Endothelial cell of umbilical vein (primary cell): ENCODE results near the gene H2AZ2. TPM values are rescaled to one million over a fixed set of nuclear protein-coding genes. Genes with fewer than 3 reads are reported as not detected.
A peak's percentile ranks its signal among the peaks of the same experiment; 100 is the strongest.

Experiments
- BruUV-seq: library from RNA; stranded (reverse); fragments of 400-500 nt; replicated peaks from 2 replicates; lab custom pipeline; 2021; lab: Mats Ljungman, UMichigan
- CTCF ChIA-PET: fragments of 300-600, 350-600 bp; sonication (Branson Sonifier 250); formaldehyde crosslinking; loops from one replicate; lab custom pipeline; 2021; ENCODE audit warnings: antibody characterized with exemption, inconsistent platforms; lab: Charles Lee
- POLR2A ChIA-PET: fragments of 300-600, 350-600 bp; sonication (Branson Sonifier 250); formaldehyde crosslinking; loops from one replicate; lab custom pipeline; 2021; ENCODE audit warnings: antibody characterized with exemption, inconsistent platforms; lab: Charles Lee
- DNase-seq: peaks from one replicate; pipeline ENCODE4 v3.0.0-alpha.2; 2011; ENCODE audit warnings: low read depth, low spot score
- FAIRE-seq: peaks from 2 replicates; lab custom pipeline; 2011; peaks lifted over from hg19 to GRCh38; lab: Jason Lieb, UNC
- H2AFZ ChIP-seq: 2 replicates; pipeline ENCODE4 v1.6.0; 2012; ENCODE audit warnings: low read depth, low read length, control low read depth, inconsistent platforms
- H3K27ac ChIP-seq: 2 replicates; pipeline ENCODE4 v1.5.1; 2011; ENCODE audit warnings: low read depth, mild to moderate bottlenecking, control low read depth, low read length, moderate library complexity; ENCODE audit not compliant: insufficient read depth
- H3K27me3 ChIP-seq, 2 experiments: 2 replicates each; pipeline versions ENCODE4 v1.6.0 to v1.6.1; 2011; ENCODE audit warnings: low read length in 2 of 2, mixed read lengths in 1 of 2; ENCODE audit not compliant: control insufficient read depth in 2 of 2, insufficient read depth in 2 of 2
- H3K36me3 ChIP-seq, 2 experiments: 2 replicates in 1 of 2; 3 replicates in 1 of 2; pipeline ENCODE4 v1.5.1; 2011; ENCODE audit warnings: low read length in 2 of 2, mild to moderate bottlenecking in 1 of 2, moderate library complexity in 1 of 2; ENCODE audit not compliant: control insufficient read depth in 2 of 2, insufficient read depth in 2 of 2; ENCODE audit errors: extremely low read depth in 1 of 2
- H3K4me1 ChIP-seq: 3 replicates; pipeline ENCODE4 v1.5.1; 2011; ENCODE audit warnings: mild to moderate bottlenecking, low read length; ENCODE audit not compliant: control insufficient read depth, insufficient read depth; ENCODE audit errors: extremely low read depth
- H3K4me2 ChIP-seq: 2 replicates; pipeline ENCODE4 v1.6.1; 2011; ENCODE audit warnings: low read length, control low read depth, mixed read lengths; ENCODE audit not compliant: insufficient read depth
- H3K4me3 ChIP-seq, 3 experiments: fragments of 200-600 bp in 1 of 3; sonication (generic), shearing (Covaris generic) in 1 of 3; replicated peaks in 1 of 3; 2 replicates each; pipeline ENCODE4 v1.5.1; 2011 to 2016; ENCODE audit warnings: control low read depth in 3 of 3, low read length in 3 of 3, mild to moderate bottlenecking in 2 of 3, inconsistent platforms in 1 of 3, low read depth in 1 of 3, moderate library complexity in 1 of 3; ENCODE audit not compliant: insufficient read depth in 1 of 3
- H3K79me2 ChIP-seq: 2 replicates; pipeline ENCODE4 v1.6.0; 2012; ENCODE audit warnings: low read length, inconsistent platforms; ENCODE audit not compliant: control insufficient read depth, insufficient read depth
- H3K9ac ChIP-seq: replicated peaks from 2 replicates; pipeline ENCODE3; 2011; ENCODE audit warnings: low read length, control low read depth; ENCODE audit not compliant: insufficient read depth; ENCODE audit errors: extremely low read depth
- H3K9me1 ChIP-seq: replicated peaks from 3 replicates; pipeline ENCODE4 v1.6.0; 2011; ENCODE audit warnings: mild to moderate bottlenecking, low read length; ENCODE audit not compliant: control insufficient read depth, insufficient read depth; ENCODE audit errors: extremely low read depth
- H3K9me3 ChIP-seq: replicated peaks from 2 replicates; pipeline ENCODE4 v1.5.1; 2012; ENCODE audit warnings: low read length, inconsistent platforms; ENCODE audit not compliant: control insufficient read depth, insufficient read depth
- H4K20me1 ChIP-seq: replicated peaks from 2 replicates; pipeline ENCODE3; 2011; ENCODE audit warnings: mild to moderate bottlenecking, low read length; ENCODE audit not compliant: control insufficient read depth, insufficient read depth; ENCODE audit errors: extremely low read depth
- CTCF ChIP-seq, 2 donors: IDR thresholded peaks; 1 replicate in 1 of 2; 2 replicates in 1 of 2; pipeline ENCODE4 v1.5.1; 2011; ENCODE audit warnings: low read length in 2 of 2, mild to moderate bottlenecking in 2 of 2, moderate library complexity in 2 of 2, control low read depth in 1 of 2, inconsistent platforms in 1 of 2, low read depth in 1 of 2; ENCODE audit not compliant: insufficient read depth in 1 of 2; ENCODE audit errors: extremely low read depth in 1 of 2
- MAX ChIP-seq: IDR thresholded peaks from 2 replicates; pipeline ENCODE4 v1.6.1; 2011; ENCODE audit not compliant: insufficient read depth, insufficient read length
- MYC ChIP-seq: IDR thresholded peaks from one replicate; pipeline ENCODE4 v1.6.1; 2011; ENCODE audit warnings: mild to moderate bottlenecking, low read depth, low read length
- POLR2AphosphoS5 ChIP-seq: IDR thresholded peaks from 2 replicates; pipeline ENCODE4 v1.6.1; 2012; ENCODE audit warnings: low read depth, mild to moderate bottlenecking, control low read depth, low read length, moderate library complexity; ENCODE audit not compliant: insufficient read depth
- dilution Hi-C: fragments of 300-500 bp; cut with MboI; formaldehyde crosslinking; loops from one replicate; pipeline ENCODE4 v1.15.0; 2019; ENCODE audit warnings: low sequenced_read_pairs; ENCODE audit not compliant: extremely low pct_ligation_motif_present
- intact Hi-C: fragments of 100-400 bp; cut with micrococcal nuclease; formaldehyde crosslinking; loops from one replicate; pipeline ENCODE4 v1.10.0; 2022
- polyA plus RNA-seq, 4 experiments: library from polyadenylated mRNA; depleted of rRNA in 3 of 4; stranded (reverse) in 3 of 4; unstranded in 1 of 4; fragments of >200 nt; gene quantifications; 2 replicates each; pipeline versions ENCODE4 v1.2.1 to v1.2.3, GENCODE V29; 2011 to 2012; ENCODE audit warnings: missing spikeins in 1 of 4
- total RNA-seq: library from RNA; stranded (reverse); gene quantifications from 2 replicates; pipeline ENCODE4 v1.2.3, GENCODE V29; 2021

The H2AZ2 gene
- total and polyA plus RNA-seq, 2 donors (not counting 3 experiments of a cell fraction or from before 2014, with no cell fraction given): 225 to 232 TPM

- peak; percentile 53 for TF ChIP-seq MYC
- peak; percentile 2 for TF ChIP-seq MAX
- TF ChIP-seq POLR2AphosphoS5: no peak
- no peaks in the 10 kb centered on the region for H3K27me3 ChIP-seq
- H2AFZ ChIP-seq: peak overlapping the region; percentile 55
- ChIA-PET POLR2A (no interaction called here), CTCF (no interaction called here)
- dilution Hi-C loops: no loop called here
- peak overlapping the region; percentile 49 for H3K9ac ChIP-seq
- FAIRE-seq (no peak), DNase-seq (no peak)
- intact Hi-C loops: loop anchor here (1.0 to 2.0 kb wide), 6 partner anchors 48 to 214 kb away; partner anchors contain the start of genes OGDH, PURB, TMED4 and ZMIZ2
- H4K20me1 ChIP-seq: peaks cover 6% of the 10 kb centered on the region
- H3K79me2 ChIP-seq: peaks cover 45% of the 10 kb centered on the region
- no peaks in the 10 kb centered on the region for H3K9me1 ChIP-seq
- H3K27ac ChIP-seq: peak overlapping the region; percentile 34
- H3K4me1 ChIP-seq: peaks cover 10% of the 10 kb centered on the region
- H3K4me2 ChIP-seq: peak overlapping the region; percentile 73
- peaks cover 8 to 13% of the 10 kb centered on the region in 2 experiments for H3K36me3 ChIP-seq
- TSS peak; percentile 24 for BruUV-seq
- H3K9me3 ChIP-seq: no peaks in the 10 kb centered on the region
- peak overlapping the region; percentile 4 to 91 (median 55) for H3K4me3 ChIP-seq
Measured at GRCh38 chr7:44796034-44796503, 51.8 kb downstream of the H2AZ2 start.

GRCh38 chr7:44794331-44794730 lies 53.6 kb downstream of the H2AZ2 start:
- DNase-seq (no peak), FAIRE-seq (no peak)
- Histone ChIP-seq H2AFZ (no peak overlapping the region), H3K9ac (no peak overlapping the region), H3K9me1 (no peaks in the 10 kb centered on the region), H3K4me1 (peaks cover 7% of the 10 kb centered on the region), H3K9me3 (no peaks in the 10 kb centered on the region), H3K4me3 (no peak overlapping the region), H3K4me2 (no peak overlapping the region), H4K20me1 (peaks cover 4% of the 10 kb centered on the region), H3K79me2 (peaks cover 31% of the 10 kb centered on the region), H3K36me3 (peaks cover 0 to 3% of the 10 kb centered on the region in 2 experiments), H3K27ac (no peak overlapping the region), H3K27me3 (no peaks in the 10 kb centered on the region)
- intact Hi-C loops: no loop called here
- CTCF ChIA-PET: interaction anchor here (1.4 kb wide), 1 partner anchor 160 kb away, joined by 3 read pairs; no protein-coding TSS in a partner anchor
- POLR2A ChIA-PET: no interaction called here
- no peak for TF ChIP-seq MAX
- TF ChIP-seq MYC: no peak
- TF ChIP-seq CTCF (IDR thresholded peaks at IDR 0.05; ENCODE audit: extremely low read depth in 1 of 2, insufficient read depth in 1 of 2, low read depth in 1 of 2, low read length in 2 of 2): no peak
- BruUV-seq: no TSS peak
- dilution Hi-C loops: no loop called here
